ENCODE data around the gene XRCC1.

The XRCC1 gene

DNA sequence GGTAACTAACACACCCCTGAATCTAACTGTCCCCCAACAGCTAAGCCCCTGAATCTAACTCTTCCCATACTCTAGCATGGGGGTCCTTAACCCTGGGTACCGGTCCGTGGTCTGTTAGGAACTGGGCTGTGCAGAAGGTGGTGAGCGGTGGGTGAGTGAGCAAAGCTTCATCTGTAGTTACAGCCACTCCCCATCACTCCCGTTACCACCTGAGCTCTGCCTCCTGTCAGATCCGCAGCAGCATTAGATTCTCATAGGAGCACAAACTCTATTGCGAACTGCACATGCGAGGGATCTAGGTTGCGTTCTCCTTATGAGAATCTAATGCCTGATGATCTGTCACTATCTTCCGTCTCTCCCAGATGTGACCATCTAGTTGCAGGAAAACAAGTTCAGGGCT is 64.6 kb downstream of the XRCC1 start:
- DNase-seq: no peak

DNA sequence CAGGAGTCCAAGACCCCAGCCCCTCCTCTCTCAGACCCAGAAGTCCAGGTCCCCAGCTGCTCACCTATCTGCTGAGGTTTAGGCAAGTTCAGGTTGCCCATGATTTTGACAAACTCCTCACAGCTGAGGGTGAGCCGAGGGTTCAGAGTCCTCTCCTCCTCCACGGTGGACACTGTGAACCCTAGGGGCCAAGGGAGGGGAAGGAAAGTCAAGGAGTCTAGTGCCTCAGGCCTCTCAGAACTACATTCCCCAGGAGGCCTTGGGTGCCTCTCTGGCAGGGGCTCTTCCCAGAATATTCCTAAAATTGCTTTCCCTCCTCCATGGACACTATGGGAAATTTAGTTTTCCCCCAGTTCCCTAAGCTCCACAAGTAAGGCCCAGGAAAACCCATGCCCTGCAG is 67.4 kb downstream of the XRCC1 start:
- no peak for DNase-seq

DNA sequence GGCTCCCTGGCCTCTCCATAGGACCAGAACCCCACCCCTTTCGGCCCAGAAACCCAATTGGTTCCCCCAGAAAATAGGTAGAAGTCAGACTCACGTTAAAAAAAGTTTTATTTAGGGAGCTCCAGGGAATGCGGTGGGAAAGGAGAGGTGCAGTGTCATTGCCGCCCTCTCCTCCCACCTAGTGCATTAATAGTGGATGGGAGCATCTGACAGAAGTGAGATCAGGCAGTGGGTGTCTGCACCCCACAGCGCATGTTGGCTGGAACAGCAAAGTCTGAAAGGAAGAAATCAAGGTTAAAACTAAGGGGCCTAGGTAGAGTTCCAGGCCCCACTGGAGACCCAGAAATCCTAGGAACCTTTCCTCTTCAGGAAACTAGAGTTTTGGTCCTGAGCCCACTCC is 68.7 kb downstream of the XRCC1 start:
- no peak for DNase-seq

DNA sequence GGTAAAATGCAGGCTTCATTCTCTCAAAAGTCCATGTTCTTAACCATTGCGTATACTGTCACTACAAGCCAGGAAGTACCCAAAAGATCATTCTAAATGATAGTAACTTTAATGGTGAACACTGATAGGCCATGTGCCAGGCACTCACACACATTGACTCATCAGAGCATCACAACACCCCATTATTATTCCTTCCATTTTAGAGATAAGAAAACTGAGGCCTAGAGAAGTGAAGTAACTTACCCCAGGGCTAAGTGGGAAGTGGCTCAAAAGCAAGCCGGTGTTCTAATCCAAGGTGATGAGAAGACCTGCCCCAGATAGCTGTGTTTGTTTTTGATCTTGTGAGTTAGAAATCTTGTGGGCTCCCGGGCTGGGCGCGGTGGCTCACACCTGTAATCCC is 69.4 kb downstream of the XRCC1 start:
- DNase-seq: no peak

DNA sequence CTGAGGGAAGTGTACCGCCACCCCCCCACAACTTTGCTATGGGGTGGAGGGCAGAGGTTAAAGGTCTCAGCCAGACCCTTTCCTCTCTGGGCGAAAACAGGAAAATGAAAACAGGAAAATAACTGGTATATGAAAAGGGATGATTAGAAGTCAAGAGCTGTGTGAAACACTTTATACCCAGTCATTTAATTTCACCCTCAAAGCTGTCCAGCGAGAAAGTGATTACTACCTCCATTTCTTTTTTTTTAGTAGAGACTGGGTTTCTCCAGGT is 70.2 kb downstream of the XRCC1 start:
- DNase-seq: no peak

DNA sequence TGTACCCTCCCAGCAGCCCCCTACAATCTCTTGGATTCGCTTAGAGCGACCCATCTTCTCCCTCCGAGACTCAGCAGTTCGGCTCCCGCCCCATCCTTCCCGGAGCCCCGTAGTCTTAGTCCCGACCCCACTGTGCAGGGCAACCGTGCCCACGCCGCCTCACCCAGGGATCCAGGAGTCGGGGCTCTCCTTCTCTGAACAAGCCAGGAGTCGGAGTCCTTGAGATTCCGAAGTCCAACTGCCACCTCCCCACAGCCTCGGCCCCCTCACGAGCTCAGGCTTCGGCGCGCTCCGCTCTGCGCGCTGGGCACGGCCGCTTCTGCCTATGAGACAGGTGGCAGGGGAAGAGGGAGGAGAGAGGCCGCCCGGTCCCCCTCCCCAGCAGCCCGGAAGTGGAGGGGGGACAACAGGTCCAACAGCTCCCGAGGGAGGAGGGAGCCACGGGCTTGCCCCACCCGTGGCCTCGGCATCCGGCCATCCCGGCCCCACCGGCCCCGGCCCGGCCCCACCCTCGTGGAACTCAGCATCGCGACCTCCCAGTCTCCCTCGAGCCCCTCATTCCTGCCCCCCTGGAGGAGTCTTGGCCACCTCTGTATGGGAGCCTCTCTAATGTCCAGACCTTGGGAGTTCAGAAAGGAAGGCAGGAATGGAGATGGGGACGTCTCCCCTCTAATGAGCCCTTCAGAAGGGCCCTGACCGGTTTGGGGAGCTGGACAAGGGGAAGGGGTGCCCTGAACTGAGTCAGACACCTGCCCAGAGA is 70.7 kb downstream of the XRCC1 start, which contains the start of gene PHLDB3:
TSS of gene PHLDB3 (minus strand) at position 321 of the 760 bp plus-strand sequence. CDS start 628 bp downstream, outside the sequence.
- DNase-seq: peak; percentile 41

DNA sequence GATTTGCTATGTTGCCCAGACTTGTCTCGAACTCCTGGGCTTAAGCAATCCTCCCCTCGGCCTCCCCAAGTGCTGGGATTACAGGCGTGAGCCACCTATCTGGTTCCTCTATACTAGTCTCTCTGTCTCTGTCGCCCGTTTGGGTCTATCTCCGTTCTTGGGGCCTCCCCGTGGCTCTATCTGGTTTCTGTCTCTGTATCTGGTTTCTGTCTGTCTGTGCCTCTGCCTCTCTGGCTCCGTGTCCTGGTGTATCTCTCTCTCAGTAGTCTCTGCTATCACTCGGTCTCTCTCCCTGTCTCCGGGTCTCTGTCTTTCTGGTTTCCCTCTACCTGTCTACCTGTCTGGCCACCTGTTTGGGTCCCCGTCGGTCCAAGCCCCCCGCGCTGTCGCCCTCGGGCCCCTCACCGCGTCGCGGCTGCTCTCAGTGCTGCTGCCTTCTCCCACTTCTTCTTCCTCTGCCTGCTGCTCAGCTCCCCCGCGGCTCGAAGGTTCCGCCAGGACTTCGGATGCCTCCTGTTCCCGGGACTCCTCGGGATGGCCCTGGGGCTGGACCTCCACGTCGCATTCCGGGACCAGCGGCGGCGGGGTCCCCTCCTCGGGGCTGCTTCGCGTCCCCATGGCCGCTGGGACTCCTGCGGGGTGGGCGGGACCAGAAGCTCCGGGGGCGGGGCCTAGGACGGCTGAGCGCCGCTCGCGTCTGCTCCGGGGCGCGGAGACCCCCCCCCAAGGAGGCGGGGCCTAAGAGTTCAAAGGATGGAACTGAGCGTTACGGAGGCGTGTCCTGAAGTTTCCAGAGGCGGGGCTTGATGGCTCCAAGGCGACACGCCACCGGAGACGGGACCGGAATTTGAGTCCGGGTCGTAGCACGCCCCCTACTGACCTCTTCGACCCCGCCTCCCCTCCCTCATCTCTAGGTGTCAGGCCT is 71.6 kb downstream of the XRCC1 start:
- peak; percentile 100 for DNase-seq

DNA sequence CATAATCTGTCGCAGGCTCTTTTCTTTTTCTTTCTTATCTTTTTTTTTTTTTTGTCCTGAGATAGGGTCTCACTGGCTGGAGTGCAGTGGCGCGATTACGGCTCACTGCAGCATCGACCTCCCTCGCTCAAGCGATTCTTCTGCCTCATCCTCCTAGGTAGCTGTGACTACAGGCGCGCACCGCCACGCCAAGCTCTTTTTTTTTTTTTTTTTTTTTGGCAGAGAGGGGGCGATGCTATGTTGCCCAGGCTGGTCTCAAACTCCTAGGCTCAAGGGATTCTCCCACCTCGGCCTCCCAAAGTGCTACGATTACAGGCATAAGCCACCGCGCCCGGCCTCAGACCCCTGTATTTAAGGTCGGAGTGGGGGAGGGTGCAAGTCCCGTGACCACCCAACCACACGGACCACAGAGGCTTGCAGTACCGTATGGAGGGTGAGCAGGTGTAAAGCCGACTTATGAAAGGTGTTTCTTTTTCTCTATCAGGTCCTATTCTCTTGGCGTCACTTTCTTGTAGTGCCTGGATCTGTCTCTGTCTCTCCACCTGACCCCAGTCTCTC is 72.8 kb downstream of the XRCC1 start:
- no peak for DNase-seq

DNA sequence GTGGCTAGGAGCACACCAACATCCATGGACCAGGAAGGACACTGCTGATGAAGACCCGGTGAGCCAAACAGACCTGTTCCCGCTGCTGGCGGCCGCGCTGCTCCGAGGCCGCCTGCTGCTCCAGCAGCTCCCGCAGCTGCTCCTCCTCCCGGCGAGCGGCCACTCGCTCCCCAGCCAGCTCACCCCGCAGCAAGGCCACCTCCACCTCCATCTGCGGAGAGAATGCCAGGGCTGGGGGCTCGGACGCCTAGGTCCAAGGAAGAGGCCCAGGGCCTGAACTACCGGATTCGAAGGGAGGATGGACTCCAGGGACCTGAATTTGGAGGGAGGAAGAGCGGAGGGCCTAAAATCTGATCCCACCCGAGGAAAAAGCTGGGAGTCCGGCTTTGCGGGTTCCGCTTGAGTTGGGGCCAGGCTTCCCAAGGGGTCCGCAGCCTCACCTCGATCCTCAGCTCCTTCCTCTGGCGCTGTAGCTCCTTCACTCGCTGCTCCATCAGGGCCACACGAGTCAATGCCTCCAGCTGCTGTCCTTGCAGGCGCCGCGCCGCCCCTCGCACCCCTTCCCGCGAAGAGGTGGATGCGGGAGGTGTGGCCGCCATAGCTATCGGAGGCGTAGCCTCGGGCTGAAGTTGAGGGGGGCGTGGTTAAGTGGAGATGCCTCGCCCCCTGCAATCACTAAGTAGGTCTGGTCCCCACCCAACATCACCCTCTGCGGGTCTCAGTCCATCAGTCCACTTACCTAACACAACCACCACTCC is 73.5 kb downstream of the XRCC1 start:
- DNase-seq: no peak

DNA sequence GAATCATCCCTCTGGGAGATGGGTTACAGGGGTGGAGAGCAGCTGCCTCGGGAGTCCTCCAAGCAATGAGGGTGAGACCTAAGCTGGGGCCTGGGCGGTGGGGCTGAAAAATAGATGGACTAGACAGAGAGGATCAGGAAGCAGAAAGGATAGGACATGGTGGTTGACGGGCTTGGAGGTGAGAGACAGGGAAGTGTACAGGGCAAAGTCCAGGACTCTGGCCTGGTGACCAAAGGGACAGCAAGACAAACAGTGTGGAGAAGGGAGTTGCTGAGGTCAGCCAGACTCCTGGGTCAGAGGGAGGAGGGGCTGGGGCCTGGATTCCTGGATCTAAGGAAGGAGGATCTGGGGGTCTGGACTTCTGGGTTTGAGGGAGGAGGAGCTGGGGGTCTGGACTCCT is 76.3 kb downstream of the XRCC1 start:
- no peak for DNase-seq

DNA sequence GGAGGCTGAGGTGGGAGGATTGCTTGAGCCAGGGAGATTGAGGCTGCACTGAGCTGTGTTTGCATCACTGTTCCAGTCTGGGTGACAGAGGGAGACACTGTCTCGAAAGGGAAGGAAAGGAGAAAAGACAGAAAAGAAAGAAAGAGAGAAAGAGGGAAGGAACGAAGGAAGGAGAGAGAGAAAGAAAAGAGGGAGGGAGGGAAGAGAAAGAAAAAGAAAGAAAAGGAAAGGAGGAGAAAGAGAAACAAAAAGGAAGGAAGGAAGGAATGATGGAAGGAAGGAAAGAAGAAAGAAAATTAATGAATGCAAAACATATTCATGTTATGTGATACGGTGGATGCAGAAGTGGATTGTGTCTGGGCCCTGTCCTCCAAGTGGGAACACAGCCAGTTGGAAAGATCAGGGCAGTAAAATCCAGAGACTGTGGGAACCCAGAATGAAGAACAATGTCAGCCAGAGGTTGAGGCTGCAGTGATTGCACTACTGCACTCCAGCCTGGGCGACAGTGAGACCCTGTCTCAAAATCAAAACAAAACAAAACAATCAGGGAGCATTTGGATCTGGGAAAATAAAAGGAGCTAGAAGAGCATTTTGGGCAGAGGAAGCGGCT is 77.0 kb downstream of the XRCC1 start:
- no peak for DNase-seq

DNA sequence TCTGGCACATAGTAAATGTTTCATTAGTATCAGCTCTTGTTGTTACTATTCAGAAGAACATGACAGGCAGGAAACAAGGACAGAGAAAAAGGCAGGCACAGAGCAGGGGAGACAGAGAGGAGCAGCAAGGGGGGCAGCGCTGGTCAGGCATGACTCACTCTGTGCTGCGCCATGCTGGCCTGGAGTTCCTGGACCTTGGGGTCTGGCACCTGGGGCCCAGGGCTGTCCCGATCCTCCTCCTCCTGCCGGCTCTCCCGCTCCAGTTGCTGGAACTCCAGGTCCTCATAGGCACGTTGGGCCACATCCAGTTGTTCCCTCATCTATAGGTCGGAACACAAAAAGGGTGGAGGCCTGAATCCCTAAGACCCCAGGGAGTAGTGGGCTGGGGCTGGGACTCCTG is 78.4 kb downstream of the XRCC1 start:
- DNase-seq: no peak

DNA sequence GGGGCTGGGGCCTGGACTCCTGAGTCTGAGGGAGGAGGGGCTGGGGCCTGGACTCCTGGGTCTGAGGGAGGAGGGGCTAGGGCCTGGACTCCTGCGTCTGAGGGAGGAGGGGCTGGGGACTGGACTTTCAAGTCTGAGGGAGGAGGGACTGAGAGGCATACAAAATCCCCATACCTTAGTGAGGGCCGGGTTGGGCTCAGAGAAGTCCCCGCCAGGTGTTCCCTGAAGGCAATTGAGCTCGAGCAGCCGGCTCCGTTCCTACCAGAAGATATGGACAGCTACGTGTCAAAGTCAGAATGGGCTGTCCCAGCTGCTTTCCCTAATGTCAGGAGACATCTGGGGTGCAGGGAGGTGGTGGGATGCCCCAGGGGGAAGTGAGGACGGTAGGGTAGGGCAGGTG is 80.2 kb downstream of the XRCC1 start:
- DNase-seq: no peak
